Endothelial cell of umbilical vein (primary cell): ENCODE measurements around the gene ADGRL3. TPM values are rescaled to one million over a fixed set of nuclear protein-coding genes. Genes with fewer than 3 reads are reported as not detected.

Experiments used
- BruUV-seq: library from RNA; stranded (reverse); fragments of 400-500 nt; replicated peaks from 2 replicates; lab custom pipeline; 2021; lab: Mats Ljungman, UMichigan
- CTCF ChIA-PET: fragments of 300-600, 350-600 bp; sonication (Branson Sonifier 250); formaldehyde crosslinking; loops from one replicate; lab custom pipeline; 2021; ENCODE audit warnings: antibody characterized with exemption, inconsistent platforms; lab: Charles Lee
- POLR2A ChIA-PET: fragments of 300-600, 350-600 bp; sonication (Branson Sonifier 250); formaldehyde crosslinking; loops from one replicate; lab custom pipeline; 2021; ENCODE audit warnings: antibody characterized with exemption, inconsistent platforms; lab: Charles Lee
- DNase-seq: peaks from one replicate; pipeline ENCODE4 v3.0.0-alpha.2; 2011; ENCODE audit warnings: low read depth, low spot score
- FAIRE-seq: peaks from 2 replicates; lab custom pipeline; 2011; peaks lifted over from hg19 to GRCh38; lab: Jason Lieb, UNC
- H2AFZ ChIP-seq: 2 replicates; pipeline ENCODE4 v1.6.0; 2012; ENCODE audit warnings: low read depth, low read length, control low read depth, inconsistent platforms
- H3K27ac ChIP-seq: 2 replicates; pipeline ENCODE4 v1.5.1; 2011; ENCODE audit warnings: low read depth, mild to moderate bottlenecking, control low read depth, low read length, moderate library complexity; ENCODE audit not compliant: insufficient read depth
- H3K27me3 ChIP-seq, 2 experiments: 2 replicates each; pipeline versions ENCODE4 v1.6.0 to v1.6.1; 2011; ENCODE audit warnings: low read length in 2 of 2, mixed read lengths in 1 of 2; ENCODE audit not compliant: control insufficient read depth in 2 of 2, insufficient read depth in 2 of 2
- H3K36me3 ChIP-seq, 2 experiments: 2 replicates in 1 of 2; 3 replicates in 1 of 2; pipeline ENCODE4 v1.5.1; 2011; ENCODE audit warnings: low read length in 2 of 2, mild to moderate bottlenecking in 1 of 2, moderate library complexity in 1 of 2; ENCODE audit not compliant: control insufficient read depth in 2 of 2, insufficient read depth in 2 of 2; ENCODE audit errors: extremely low read depth in 1 of 2
- H3K4me1 ChIP-seq: 3 replicates; pipeline ENCODE4 v1.5.1; 2011; ENCODE audit warnings: mild to moderate bottlenecking, low read length; ENCODE audit not compliant: control insufficient read depth, insufficient read depth; ENCODE audit errors: extremely low read depth
- H3K4me2 ChIP-seq: 2 replicates; pipeline ENCODE4 v1.6.1; 2011; ENCODE audit warnings: low read length, control low read depth, mixed read lengths; ENCODE audit not compliant: insufficient read depth
- H3K4me3 ChIP-seq, 3 experiments: fragments of 200-600 bp in 1 of 3; sonication (generic), shearing (Covaris generic) in 1 of 3; replicated peaks in 1 of 3; 2 replicates each; pipeline ENCODE4 v1.5.1; 2011 to 2016; ENCODE audit warnings: control low read depth in 3 of 3, low read length in 3 of 3, mild to moderate bottlenecking in 2 of 3, inconsistent platforms in 1 of 3, low read depth in 1 of 3, moderate library complexity in 1 of 3; ENCODE audit not compliant: insufficient read depth in 1 of 3
- H3K79me2 ChIP-seq: 2 replicates; pipeline ENCODE4 v1.6.0; 2012; ENCODE audit warnings: low read length, inconsistent platforms; ENCODE audit not compliant: control insufficient read depth, insufficient read depth
- H3K9ac ChIP-seq: replicated peaks from 2 replicates; pipeline ENCODE3; 2011; ENCODE audit warnings: low read length, control low read depth; ENCODE audit not compliant: insufficient read depth; ENCODE audit errors: extremely low read depth
- H3K9me1 ChIP-seq: replicated peaks from 3 replicates; pipeline ENCODE4 v1.6.0; 2011; ENCODE audit warnings: mild to moderate bottlenecking, low read length; ENCODE audit not compliant: control insufficient read depth, insufficient read depth; ENCODE audit errors: extremely low read depth
- H3K9me3 ChIP-seq: replicated peaks from 2 replicates; pipeline ENCODE4 v1.5.1; 2012; ENCODE audit warnings: low read length, inconsistent platforms; ENCODE audit not compliant: control insufficient read depth, insufficient read depth
- H4K20me1 ChIP-seq: replicated peaks from 2 replicates; pipeline ENCODE3; 2011; ENCODE audit warnings: mild to moderate bottlenecking, low read length; ENCODE audit not compliant: control insufficient read depth, insufficient read depth; ENCODE audit errors: extremely low read depth
- CTCF ChIP-seq, 2 donors: IDR thresholded peaks; 1 replicate in 1 of 2; 2 replicates in 1 of 2; pipeline ENCODE4 v1.5.1; 2011; ENCODE audit warnings: low read length in 2 of 2, mild to moderate bottlenecking in 2 of 2, moderate library complexity in 2 of 2, control low read depth in 1 of 2, inconsistent platforms in 1 of 2, low read depth in 1 of 2; ENCODE audit not compliant: insufficient read depth in 1 of 2; ENCODE audit errors: extremely low read depth in 1 of 2
- EZH2 ChIP-seq: IDR thresholded peaks from 2 replicates; pipeline ENCODE4 v1.6.1; 2012; ENCODE audit warnings: borderline replicate concordance, low read depth, mild to moderate bottlenecking, moderate library complexity, low read length, inconsistent platforms; ENCODE audit not compliant: severe bottlenecking
- GATA2 ChIP-seq: IDR thresholded peaks from 2 replicates; pipeline ENCODE4 v1.7.0; 2011; ENCODE audit warnings: low read depth, mild to moderate bottlenecking, moderate library complexity, mixed read lengths, low read length; ENCODE audit not compliant: insufficient read length, insufficient read depth
- JUN ChIP-seq: IDR thresholded peaks from 2 replicates; pipeline ENCODE4 v1.6.1; 2011; ENCODE audit warnings: borderline replicate concordance, low read depth; ENCODE audit not compliant: insufficient read length, insufficient read depth
- MAX ChIP-seq: IDR thresholded peaks from 2 replicates; pipeline ENCODE4 v1.6.1; 2011; ENCODE audit not compliant: insufficient read depth, insufficient read length
- MYC ChIP-seq: IDR thresholded peaks from one replicate; pipeline ENCODE4 v1.6.1; 2011; ENCODE audit warnings: mild to moderate bottlenecking, low read depth, low read length
- dilution Hi-C: fragments of 300-500 bp; cut with MboI; formaldehyde crosslinking; loops from one replicate; pipeline ENCODE4 v1.15.0; 2019; ENCODE audit warnings: low sequenced_read_pairs; ENCODE audit not compliant: extremely low pct_ligation_motif_present
- intact Hi-C: fragments of 100-400 bp; cut with micrococcal nuclease; formaldehyde crosslinking; loops from one replicate; pipeline ENCODE4 v1.10.0; 2022
- polyA plus RNA-seq, 4 experiments: library from polyadenylated mRNA; depleted of rRNA in 3 of 4; stranded (reverse) in 3 of 4; unstranded in 1 of 4; fragments of >200 nt; gene quantifications; 2 replicates each; pipeline versions ENCODE4 v1.2.1 to v1.2.3, GENCODE V29; 2011 to 2012; ENCODE audit warnings: missing spikeins in 1 of 4
- total RNA-seq: library from RNA; stranded (reverse); gene quantifications from 2 replicates; pipeline ENCODE4 v1.2.3, GENCODE V29; 2021

The ADGRL3 gene
- total and polyA plus RNA-seq, 2 donors (not counting 3 experiments of a cell fraction or from before 2014, with no cell fraction given): not detected

GRCh38 chr4:61375301-61375700 lies 175.2 kb downstream of the ADGRL3 start:
- H3K4me2 ChIP-seq: no peak overlapping the region
- POLR2A ChIA-PET: no interaction called here
- CTCF ChIA-PET: no interaction called here
- H3K9me3 ChIP-seq: no peaks in the 10 kb centered on the region
- no peaks in the 10 kb centered on the region for H3K36me3 ChIP-seq
- no peaks in the 10 kb centered on the region for H3K4me1 ChIP-seq
- H2AFZ ChIP-seq: no peak overlapping the region
- no TSS peak for BruUV-seq
- no peak overlapping the region for H3K27ac ChIP-seq
- H3K79me2 ChIP-seq: no peaks in the 10 kb centered on the region
- dilution Hi-C loops: no loop called here
- H3K9me1 ChIP-seq: no peaks in the 10 kb centered on the region
- no peak for FAIRE-seq
- no peak for DNase-seq
- no peak overlapping the region for H3K4me3 ChIP-seq
- H3K9ac ChIP-seq: no peak overlapping the region
- TF ChIP-seq JUN (no peak), EZH2 (no peak)
- no peaks in the 10 kb centered on the region for H3K27me3 ChIP-seq
- intact Hi-C loops: no loop called here
- no peaks in the 10 kb centered on the region for H4K20me1 ChIP-seq

- Histone ChIP-seq H3K79me2 (no peaks in the 10 kb centered on the region), H3K4me3 (no peak overlapping the region), H3K4me2 (no peak overlapping the region), H3K9me3 (no peaks in the 10 kb centered on the region), H4K20me1 (no peaks in the 10 kb centered on the region), H3K36me3 (no peaks in the 10 kb centered on the region), H3K9me1 (no peaks in the 10 kb centered on the region), H3K27me3 (no peaks in the 10 kb centered on the region), H3K9ac (no peak overlapping the region), H3K27ac (no peak overlapping the region), H3K4me1 (no peaks in the 10 kb centered on the region), H2AFZ (no peak overlapping the region)
- dilution Hi-C loops: no loop called here
- no TSS peak for BruUV-seq
- TF ChIP-seq GATA2 (no peak), CTCF (IDR thresholded peaks at IDR 0.05; ENCODE audit: extremely low read depth in 1 of 2, insufficient read depth in 1 of 2, low read depth in 1 of 2, low read length in 2 of 2) (no peak), MYC (no peak), MAX (no peak)
- intact Hi-C loops: no loop called here
- DNase-seq (no peak), FAIRE-seq (no peak)
- ChIA-PET POLR2A (no interaction called here), CTCF (no interaction called here)
Observed at GRCh38 chr4:61376301-61376700, 176.2 kb downstream of the ADGRL3 start.
